Stimulated activated CD4-positive, alpha-beta T cell treated with anti-CD3 and anti-CD28 coated beads, Interleukin-1b, Interleukin-23, amount 100 ng/mL, for 24 hours (primary cell): ENCODE measurements around the gene ABCA10.

Experiments
- DNase-seq, 4 experiments: peaks; one replicate each; pipeline ENCODE4 v3.0.0-alpha.2; 2020; ENCODE audit warnings: low read depth in 4 of 4, low spot score in 1 of 4

The ABCA10 gene

DNA sequence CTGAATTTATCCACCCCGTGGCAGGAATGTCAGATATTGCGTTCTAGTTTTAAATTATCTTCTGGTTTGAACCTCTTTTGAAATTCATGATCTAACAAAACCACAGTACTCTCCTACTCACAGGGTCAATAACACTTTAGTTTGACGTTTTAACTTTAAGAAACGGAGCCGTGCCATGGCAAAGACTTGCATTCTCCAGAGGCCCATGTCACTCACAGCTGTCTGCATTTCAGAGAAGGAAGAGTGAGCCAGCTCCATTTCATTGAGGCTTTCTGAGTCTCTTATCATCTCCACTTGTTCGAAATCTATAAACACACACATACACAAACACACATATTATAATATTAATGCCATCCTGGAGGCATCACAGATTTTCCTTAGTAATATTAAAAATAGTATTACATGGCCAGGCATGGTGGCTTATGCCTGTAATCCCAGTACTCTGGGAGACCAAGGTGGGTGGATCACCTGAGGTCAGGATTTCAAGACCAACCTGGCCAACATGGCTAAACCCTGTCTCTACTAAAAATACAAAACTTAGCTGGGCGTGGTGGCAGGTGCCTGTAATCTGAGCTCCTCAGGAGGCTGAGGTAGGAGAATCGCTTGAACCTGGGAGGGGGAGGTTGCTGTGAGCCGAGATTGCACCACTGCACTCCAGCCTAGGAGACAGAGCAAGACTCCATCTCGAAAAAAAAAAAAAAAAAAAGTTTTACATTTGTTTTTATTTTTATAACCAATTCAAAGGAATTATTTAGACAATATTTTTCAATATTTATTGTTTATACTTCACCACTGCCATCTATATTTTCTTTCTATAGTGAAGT lies 122.5 kb downstream of the ABCA10 start:
- no peak for DNase-seq

DNA sequence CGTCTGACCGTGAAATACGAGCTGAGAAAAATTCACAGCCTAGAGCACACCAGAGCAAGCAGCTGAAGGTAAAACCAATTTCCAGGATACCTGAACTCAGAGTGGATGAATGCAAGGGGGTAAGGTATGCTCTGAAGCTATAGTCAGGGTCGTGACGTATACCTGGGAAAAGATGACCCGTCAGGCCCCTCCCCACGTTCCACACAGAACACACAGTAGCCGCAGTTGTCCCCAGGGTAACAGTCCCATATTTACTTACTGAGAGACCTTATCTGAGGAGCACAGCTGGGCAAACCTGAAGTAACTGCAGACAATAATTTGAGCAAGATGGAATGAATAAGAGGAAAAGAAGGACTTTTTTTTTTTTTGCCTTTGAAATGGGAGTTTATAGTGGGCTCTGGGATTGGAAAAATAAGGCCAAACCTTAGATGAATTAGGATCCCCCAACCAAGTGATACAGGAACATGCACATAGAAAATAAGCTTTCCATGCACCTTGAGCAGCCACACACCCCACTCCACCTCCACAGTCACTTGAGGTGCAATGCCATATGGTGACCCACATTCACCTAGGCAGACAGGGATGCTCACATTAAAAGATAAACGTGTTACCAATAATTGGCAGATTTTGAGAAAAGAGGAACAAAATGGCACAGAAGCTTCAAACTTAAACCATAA lies 124.9 kb downstream of the ABCA10 start:
- DNase-seq = no peak

DNA sequence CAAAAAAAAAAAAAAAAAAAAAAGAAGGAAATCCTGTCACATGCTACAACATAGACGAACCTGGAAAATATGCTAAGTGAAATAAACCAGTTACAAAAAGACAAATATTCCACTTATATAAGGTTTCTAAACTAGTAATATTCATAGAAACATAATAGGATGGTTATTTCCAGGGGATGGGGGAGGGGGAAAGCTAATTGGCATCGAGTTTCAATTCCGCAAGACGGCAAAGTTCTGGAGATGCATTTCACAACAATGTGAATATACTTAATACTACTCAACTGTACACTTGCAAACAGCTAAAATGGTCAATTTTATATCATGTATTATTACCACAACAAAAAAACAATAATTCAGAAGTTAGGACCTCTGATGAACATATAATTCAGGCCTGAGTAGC lies 130.0 kb downstream of the ABCA10 start:
- no peak for DNase-seq
